ENCODE data around the gene COX10. TPM values are rescaled to one million over a fixed set of nuclear protein-coding genes. Genes with fewer than 3 reads are reported as not detected.
"Not testable (repeated sequence)": the region's sequence is repeated elsewhere in the genome, so short reads cannot be mapped to it uniquely, and the experiment has no call there.

Gene COX10
- polyA plus RNA-seq, 1 experiment = 12.9 TPM

DNA sequence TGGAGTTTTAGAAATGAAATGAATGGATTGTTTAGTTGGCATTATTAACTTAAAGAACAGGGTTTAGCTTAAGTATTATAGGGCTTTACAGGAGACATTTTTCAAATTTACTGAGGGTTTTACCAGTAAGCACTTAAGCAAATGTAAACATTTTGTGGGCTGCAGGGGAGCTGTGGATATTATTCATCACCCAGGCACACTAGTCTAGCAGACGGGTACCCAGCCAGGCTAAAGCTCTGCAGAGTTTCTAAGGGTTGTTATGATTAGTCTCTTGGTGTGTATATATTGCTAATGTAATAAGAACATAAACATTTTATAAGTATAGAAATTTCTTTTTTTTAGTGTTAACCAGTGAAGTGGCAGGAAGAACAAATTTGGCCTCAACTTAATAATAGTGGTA is 110.6 kb downstream of the COX10 start:
- H3K4me3 ChIP-seq (ENCODE audit: low read depth, low read length); H3K9me3 ChIP-seq (ENCODE audit: control insufficient read depth, insufficient read depth, low read length); CTCF ChIA-PET; DNase-seq (ENCODE audit: low read depth, low spot score); POLR2A ChIA-PET; H3K27me3 ChIP-seq (ENCODE audit: control insufficient read depth, insufficient read depth, low read length); H3K27ac ChIP-seq (ENCODE audit: low read depth, low read length): not testable (repeated sequence)

DNA sequence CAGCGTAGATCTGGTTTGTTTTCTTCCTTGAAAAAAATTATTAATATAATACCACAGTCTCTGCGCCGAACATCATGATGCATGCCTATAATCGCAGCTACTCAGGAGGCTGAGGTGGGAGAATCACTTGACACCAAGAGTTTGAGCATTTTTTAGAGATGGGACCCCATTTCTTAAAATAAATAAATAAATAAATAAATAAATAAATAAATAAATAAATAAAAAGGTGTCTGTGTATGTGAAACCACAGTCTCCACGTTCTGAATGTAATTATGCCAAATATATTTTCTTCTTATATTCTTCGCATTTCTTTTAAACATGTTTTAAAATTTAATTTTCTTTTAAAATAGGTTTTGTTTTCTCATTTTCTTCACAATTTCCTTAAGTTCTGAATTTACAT is 112.8 kb downstream of the COX10 start:
- POLR2A ChIA-PET; H3K27ac ChIP-seq (ENCODE audit: low read depth, low read length); H3K9me3 ChIP-seq (ENCODE audit: control insufficient read depth, insufficient read depth, low read length); CTCF ChIA-PET; H3K27me3 ChIP-seq (ENCODE audit: control insufficient read depth, insufficient read depth, low read length); DNase-seq (ENCODE audit: low read depth, low spot score); H3K4me3 ChIP-seq (ENCODE audit: low read depth, low read length): not testable (repeated sequence)

DNA sequence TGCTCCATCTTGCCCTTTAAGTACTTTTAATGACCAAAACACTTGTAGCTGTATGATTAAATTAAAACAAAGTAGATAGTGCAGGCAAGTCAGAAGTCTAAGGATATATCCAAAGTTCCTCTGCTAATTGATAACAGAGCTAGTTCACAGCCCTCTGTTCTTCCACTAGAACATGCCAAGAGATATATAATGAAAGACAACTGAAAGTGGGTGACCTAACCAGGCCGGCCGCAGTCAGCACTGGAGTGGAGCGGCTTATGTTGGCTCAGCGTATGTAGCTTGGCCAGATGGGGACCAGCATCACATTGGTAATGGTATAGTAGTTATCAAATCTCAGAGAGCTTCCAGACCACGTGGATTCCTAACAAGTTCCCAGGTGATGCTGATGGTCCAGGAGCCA is 115.2 kb downstream of the COX10 start:
- POLR2A ChIA-PET; DNase-seq (ENCODE audit: low read depth, low spot score); H3K4me3 ChIP-seq (ENCODE audit: low read depth, low read length); H3K27me3 ChIP-seq (ENCODE audit: control insufficient read depth, insufficient read depth, low read length); CTCF ChIA-PET; H3K9me3 ChIP-seq (ENCODE audit: control insufficient read depth, insufficient read depth, low read length); H3K27ac ChIP-seq (ENCODE audit: low read depth, low read length): not testable (repeated sequence)

DNA sequence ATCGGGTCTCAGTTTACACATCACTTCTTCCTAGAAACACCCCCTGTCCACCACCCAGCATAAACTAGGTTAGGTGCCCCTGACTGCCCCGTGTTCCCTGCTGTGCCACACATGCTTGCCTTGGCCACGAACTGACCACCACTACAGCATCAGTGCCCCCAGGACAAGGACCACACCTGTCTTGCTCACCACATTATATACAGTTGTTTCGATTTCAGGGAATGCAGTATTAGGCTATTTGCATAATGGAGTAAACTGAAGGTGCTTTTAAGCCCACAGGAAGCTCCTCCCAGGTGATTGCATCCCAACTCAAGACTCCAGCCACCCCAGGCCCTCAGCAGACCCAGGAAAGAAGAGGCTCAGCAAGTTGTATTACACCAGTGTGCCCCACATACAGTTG is 117.1 kb downstream of the COX10 start:
- POLR2A ChIA-PET, CTCF ChIA-PET: not testable (repeated sequence)

DNA sequence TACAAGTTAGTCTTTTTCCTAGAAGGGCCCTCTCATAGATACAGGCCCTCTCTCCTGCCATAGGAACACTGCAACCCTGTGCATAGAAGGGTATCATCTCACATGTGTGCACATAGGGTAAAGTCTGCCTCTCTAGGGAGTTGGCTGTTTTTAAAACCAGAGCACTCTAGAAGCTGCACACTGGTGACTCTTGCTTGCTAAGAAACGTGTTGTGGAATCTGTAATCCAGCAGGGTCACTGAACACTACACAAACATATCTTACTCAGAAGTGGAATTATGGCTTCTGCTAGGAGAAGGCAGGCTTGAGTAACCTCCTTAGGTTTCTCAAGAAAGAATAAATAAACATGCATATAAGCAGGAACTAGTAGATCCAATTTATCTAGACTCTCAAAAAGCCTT is 121.5 kb downstream of the COX10 start:
- POLR2A ChIA-PET; CTCF ChIA-PET; H3K27me3 ChIP-seq (ENCODE audit: control insufficient read depth, insufficient read depth, low read length); DNase-seq (ENCODE audit: low read depth, low spot score); H3K9me3 ChIP-seq (ENCODE audit: control insufficient read depth, insufficient read depth, low read length); H3K27ac ChIP-seq (ENCODE audit: low read depth, low read length); H3K4me3 ChIP-seq (ENCODE audit: low read depth, low read length): not testable (repeated sequence)

More for the DNA sequence above, 117.1 kb downstream of the COX10 start:
- DNase-seq (ENCODE audit: low read depth, low spot score); H3K9me3 ChIP-seq (ENCODE audit: control insufficient read depth, insufficient read depth, low read length); H3K27me3 ChIP-seq (ENCODE audit: control insufficient read depth, insufficient read depth, low read length); H3K4me3 ChIP-seq (ENCODE audit: low read depth, low read length); H3K27ac ChIP-seq (ENCODE audit: low read depth, low read length): not testable (repeated sequence)

DNA sequence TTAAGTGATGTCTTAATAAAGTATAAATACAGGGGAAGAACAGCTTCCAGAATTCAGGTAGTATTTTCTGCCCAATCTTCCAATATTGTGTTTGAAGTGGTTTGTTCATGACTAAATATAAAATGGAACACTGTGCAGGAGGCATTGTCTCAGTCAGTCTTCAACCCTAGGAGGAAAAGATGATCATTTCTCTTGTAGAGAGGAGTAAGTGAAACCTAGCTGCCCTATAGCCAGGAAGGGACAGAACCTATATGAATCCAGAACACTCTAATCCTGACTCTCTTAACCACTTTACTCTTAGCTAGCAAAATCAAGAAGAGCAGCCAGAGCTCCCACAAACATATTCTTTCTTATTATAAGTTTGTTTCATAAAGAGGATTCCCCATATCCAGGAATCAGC is 122.2 kb downstream of the COX10 start:
- POLR2A ChIA-PET; CTCF ChIA-PET; H3K27me3 ChIP-seq (ENCODE audit: control insufficient read depth, insufficient read depth, low read length); DNase-seq (ENCODE audit: low read depth, low spot score); H3K27ac ChIP-seq (ENCODE audit: low read depth, low read length); H3K9me3 ChIP-seq (ENCODE audit: control insufficient read depth, insufficient read depth, low read length); H3K4me3 ChIP-seq (ENCODE audit: low read depth, low read length): not testable (repeated sequence)

DNA sequence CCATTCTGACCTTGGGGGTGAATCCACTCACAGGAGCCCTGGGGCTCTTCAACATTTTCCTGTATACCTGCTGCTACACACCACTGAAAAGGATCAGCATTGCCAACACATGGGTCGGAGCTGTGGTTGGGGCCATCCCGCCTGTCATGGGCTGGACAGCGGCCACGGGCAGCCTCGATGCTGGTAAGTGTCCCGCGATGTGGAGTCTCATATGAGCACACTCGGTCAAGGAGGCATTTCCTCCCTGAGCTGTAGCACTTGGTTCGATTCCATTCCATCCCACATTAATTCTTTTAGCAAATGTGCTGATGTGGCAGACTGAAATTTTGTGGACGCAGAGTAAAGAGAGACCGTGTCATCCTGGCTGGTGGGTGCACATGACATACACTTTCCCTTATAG is 122.7 kb downstream of the COX10 start:
- CTCF ChIA-PET = not testable (repeated sequence)

DNA sequence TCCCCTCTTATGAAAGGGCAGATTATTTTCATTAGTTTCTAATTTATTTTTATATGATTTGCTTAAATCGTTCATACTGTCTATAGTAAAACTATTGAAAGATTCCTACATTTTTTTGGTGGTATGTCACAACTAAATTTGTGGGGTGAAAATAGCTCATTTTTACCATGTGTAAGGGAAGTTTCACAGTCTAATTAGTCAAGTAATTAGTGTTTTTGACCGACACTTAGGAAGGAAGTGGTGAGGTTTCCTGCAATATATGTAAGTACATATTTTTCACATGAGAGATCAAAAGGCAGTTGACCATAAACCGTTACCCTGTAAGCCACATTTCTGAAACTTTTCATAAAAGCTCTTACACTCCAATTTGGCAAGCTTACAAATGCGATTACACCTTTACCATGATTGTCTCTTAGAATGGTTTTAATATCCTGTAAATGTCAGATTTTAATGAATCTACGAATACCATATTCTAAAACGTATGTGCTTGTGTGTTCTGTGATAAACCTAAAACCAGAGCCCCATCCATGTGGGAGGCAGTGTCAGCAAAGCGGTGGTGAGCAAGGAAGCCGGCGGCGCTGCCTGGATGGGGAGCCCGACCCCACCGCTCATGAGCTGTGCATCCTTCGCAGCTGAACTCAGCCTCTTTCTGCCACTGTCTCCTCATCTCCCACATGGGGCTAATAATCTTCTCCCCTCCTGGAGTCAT is 123.5 kb downstream of the COX10 start:
- DNase-seq (ENCODE audit: low read depth, low spot score); H3K27ac ChIP-seq (ENCODE audit: low read depth, low read length); H3K27me3 ChIP-seq (ENCODE audit: control insufficient read depth, insufficient read depth, low read length); H3K9me3 ChIP-seq (ENCODE audit: control insufficient read depth, insufficient read depth, low read length); H3K4me3 ChIP-seq (ENCODE audit: low read depth, low read length); POLR2A ChIA-PET; CTCF ChIA-PET: not testable (repeated sequence)

More for the DNA sequence above, 122.7 kb downstream of the COX10 start:
- H3K27me3 ChIP-seq (ENCODE audit: control insufficient read depth, insufficient read depth, low read length); H3K9me3 ChIP-seq (ENCODE audit: control insufficient read depth, insufficient read depth, low read length); POLR2A ChIA-PET; DNase-seq (ENCODE audit: low read depth, low spot score); H3K4me3 ChIP-seq (ENCODE audit: low read depth, low read length); H3K27ac ChIP-seq (ENCODE audit: low read depth, low read length): not testable (repeated sequence)

DNA sequence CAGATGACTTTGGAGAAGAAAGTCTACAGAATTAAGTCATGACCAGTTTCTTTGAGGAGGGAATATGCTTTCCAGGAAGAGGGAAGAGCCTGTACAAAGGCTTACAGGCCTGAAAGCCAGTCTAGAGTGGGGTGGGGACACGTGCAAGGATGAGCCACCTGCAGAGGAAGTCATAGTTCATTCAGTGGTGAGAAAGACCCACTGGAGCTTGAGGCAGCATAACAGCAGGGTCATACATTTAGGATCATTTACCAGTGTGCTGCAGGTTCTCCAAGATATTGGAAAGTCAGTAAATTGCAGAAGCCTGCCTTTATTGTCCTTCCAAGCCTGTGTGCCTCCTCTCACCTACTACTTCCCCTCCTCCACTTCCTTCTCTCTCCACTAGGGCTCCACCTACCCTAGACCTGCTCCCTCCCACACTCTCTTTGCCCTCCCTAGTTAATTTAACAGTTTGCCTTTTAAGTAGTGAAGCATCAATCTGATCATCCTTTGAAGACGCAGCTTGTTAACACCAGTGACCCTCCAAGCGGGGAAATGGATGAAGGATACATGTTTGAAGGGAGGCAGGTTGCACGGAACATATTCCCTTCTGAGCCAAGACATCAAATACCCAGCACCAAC is 127.2 kb downstream of the COX10 start:
- Histone ChIP-seq H3K4me3 (ENCODE audit: low read depth, low read length) (no peak overlapping the region), H3K27me3 (ENCODE audit: control insufficient read depth, insufficient read depth, low read length) (no peaks in the 10 kb centered on the region), H3K9me3 (ENCODE audit: control insufficient read depth, insufficient read depth, low read length) (no peaks in the 10 kb centered on the region), H3K27ac (ENCODE audit: low read depth, low read length) (no peak overlapping the region)
- POLR2A ChIA-PET = no interaction called here
- DNase-seq (ENCODE audit: low read depth, low spot score) = no peak
- TF ChIP-seq, protein P1, sequence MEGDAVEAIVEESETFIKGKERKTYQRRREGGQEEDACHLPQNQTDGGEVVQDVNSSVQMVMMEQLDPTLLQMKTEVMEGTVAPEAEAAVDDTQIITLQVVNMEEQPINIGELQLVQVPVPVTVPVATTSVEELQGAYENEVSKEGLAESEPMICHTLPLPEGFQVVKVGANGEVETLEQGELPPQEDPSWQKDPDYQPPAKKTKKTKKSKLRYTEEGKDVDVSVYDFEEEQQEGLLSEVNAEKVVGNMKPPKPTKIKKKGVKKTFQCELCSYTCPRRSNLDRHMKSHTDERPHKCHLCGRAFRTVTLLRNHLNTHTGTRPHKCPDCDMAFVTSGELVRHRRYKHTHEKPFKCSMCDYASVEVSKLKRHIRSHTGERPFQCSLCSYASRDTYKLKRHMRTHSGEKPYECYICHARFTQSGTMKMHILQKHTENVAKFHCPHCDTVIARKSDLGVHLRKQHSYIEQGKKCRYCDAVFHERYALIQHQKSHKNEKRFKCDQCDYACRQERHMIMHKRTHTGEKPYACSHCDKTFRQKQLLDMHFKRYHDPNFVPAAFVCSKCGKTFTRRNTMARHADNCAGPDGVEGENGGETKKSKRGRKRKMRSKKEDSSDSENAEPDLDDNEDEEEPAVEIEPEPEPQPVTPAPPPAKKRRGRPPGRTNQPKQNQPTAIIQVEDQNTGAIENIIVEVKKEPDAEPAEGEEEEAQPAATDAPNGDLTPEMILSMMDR (IDR thresholded peaks at IDR 0.05; ENCODE audit: low read depth, low read length) = peak; percentile 22; the same call in 1 of the 2 replicates
- CTCF ChIA-PET = no interaction called here
